KOPT-K1 (cell line): ENCODE data around the gene GARIN6.
"Not testable (repeated sequence)": the region's sequence is repeated elsewhere in the genome, so short reads cannot be mapped to it uniquely, and the experiment has no call there.

Experiments
- H3K27ac ChIP-seq: fragments of 200-600 bp; sonication (generic); 2 replicates; pipeline ENCODE4 v1.5.1; 2016; ENCODE audit warnings: antibody characterized with exemption, mild to moderate bottlenecking, low read depth, low read length; ENCODE audit not compliant: poor library complexity, severe bottlenecking
- H3K36me3 ChIP-seq: fragments of 200-600 bp; sonication (generic); 2 replicates; pipeline ENCODE4 v1.5.1; 2017; ENCODE audit warnings: antibody characterized with exemption, mild to moderate bottlenecking, low read length, moderate library complexity; ENCODE audit not compliant: insufficient read depth
- H3K9me3 ChIP-seq: fragments of 200-600 bp; sonication (generic); 2 replicates; pipeline ENCODE4 v1.5.1; 2017; ENCODE audit warnings: antibody characterized with exemption, low read length, mild to moderate bottlenecking; ENCODE audit not compliant: insufficient read depth, poor library complexity, severe bottlenecking

Gene GARIN6

DNA sequence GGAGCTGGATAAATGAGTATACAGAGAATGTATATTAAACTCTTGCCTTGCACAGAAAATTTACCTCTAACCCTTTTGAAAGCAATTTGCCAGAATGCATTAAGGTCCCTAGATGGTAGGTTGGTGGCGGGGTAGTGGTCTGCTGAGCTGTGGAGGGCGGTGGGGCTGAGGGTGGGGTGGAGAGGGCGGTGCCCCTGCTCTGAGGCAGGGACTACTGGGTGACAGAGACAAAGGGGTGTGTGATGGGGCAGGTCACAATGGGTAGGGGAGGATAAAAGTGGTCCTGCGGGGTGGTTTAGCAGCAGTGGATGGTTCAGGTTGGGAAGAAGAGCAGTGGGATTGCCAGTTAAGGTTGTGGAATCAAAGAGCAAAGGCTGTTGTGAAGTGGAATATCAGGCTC, at the start of gene GARIN6:
TSS of gene GARIN6 (plus strand) at position 301 of the 400 bp plus-strand sequence. CDS start 422 bp downstream, outside the sequence.
- H3K9me3 ChIP-seq: no peaks in the 10 kb centered on the region
- no peaks in the 10 kb centered on the region for H3K36me3 ChIP-seq
- no peak within 1 kb of the TSS for H3K27ac ChIP-seq

DNA sequence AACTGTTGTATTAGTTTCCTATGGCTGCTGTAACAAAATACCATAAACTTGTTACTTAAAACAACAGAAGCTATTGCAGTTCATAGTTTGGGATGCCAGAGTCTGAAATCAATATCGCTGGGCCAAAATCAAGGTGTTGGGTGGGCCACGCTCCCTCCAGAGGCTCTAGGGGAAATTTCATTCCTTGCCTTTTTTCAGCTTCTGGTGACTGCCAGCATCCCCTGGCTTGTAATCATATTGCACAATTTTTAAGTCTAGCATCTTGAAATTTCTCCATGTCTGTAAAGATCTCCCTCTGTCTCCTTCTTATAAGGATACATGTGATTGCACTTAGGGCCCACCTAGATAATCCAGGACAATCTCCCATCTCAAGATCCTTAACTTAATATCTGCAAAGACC, 48.8 kb upstream of the GARIN6 start:
- no peaks in the 10 kb centered on the region for H3K9me3 ChIP-seq

DNA sequence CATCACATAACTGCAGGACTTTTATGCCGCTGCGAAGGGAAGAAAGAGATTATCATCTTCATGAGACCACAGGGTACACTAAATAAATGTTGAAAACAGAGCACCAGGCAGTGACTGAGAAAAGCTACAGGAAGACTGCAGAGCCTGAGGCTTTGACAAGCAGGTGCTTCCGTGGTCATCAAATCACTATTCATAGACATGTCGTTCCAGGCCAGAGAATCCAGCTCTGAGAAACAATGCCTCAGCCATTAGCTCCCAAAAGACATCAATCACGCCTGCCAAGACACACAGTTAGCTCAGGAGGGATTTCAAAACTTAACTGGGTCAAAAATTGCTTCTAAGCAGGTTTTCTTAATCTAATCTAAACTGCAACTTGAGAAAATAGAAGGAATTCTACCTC, 47.2 kb upstream of the GARIN6 start:
- no peak overlapping the region for H3K27ac ChIP-seq

More for the DNA sequence above, 48.8 kb upstream of the GARIN6 start:
- Histone ChIP-seq H3K36me3 (no peaks in the 10 kb centered on the region), H3K27ac (no peak overlapping the region)

DNA sequence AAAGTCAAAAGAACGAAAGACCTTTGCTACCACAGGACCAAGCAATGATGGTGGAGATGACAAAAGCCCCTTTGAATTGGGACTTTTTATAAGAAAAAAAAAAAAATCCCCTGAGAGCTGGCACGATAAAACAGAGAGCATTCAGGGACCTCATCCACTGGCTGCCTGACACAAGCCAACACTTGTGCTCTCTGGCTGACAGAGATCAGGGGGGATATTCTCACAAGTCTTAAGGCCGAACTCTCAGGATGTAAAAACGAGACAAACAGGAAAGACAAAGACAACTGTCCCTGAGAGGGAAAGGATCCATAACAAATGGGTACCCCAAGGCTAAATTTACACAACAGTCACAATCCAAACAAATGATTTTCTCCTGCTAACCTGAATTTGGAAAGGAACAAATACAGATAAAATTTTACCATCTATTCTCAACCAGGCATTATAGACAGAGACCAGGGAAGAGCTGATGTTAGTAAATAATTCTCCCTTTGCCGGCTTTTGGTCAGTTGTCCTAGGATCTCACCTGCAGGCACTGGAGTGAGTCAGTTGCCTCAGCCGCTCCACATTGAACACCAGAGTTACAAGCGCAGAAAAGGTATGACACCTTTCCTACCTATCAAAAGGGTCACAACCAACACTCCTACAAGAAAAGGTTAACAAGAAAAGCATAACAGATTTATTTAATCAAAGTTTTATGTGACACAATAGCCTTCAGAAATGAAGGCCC, 37.9 kb upstream of the GARIN6 start:
- H3K36me3 ChIP-seq: no peaks in the 10 kb centered on the region
- no peaks in the 10 kb centered on the region for H3K9me3 ChIP-seq
- no peak overlapping the region for H3K27ac ChIP-seq

More for the DNA sequence above, 47.2 kb upstream of the GARIN6 start:
- Histone ChIP-seq H3K9me3 (no peaks in the 10 kb centered on the region), H3K36me3 (no peaks in the 10 kb centered on the region)

DNA sequence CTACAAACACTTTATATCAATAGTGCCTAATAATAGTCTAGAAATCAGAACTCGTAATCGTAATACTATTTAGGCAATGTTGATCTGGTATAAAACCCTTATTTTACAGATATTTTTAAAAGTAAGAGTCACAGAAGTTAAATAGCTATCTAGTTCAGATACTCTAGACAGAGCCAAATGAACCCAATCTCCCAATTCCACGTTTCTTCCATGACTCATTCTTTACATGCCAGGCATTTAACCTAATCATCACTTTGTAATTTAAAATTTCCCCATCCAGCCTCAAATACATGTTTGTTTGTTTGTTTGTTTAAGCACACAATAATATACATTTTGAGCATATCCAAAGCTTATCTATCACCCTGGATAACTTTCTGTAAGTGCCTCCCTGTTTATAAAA, 36.4 kb upstream of the GARIN6 start:
- Histone ChIP-seq H3K36me3 (no peaks in the 10 kb centered on the region), H3K9me3 (no peaks in the 10 kb centered on the region), H3K27ac (no peak overlapping the region)

DNA sequence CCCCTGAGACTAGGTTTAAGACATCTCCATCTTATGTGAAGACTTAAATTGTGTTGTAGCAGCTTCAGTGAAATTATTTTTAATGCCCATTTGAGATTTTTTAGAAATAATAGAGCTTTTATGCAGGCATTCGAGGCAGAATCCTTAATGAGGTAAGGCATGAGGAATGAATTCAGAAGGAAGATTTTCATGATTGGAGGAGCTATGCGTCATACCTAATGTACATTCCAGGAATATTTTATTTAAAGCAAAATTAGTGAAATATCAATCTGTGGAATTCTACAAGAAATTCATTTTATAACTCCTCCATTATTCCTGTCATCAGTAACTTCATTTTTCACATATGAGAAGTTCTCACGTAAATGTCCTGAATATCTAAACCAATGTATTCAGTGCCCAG, 36.0 kb upstream of the GARIN6 start:
- no peak overlapping the region for H3K27ac ChIP-seq
- no peaks in the 10 kb centered on the region for H3K9me3 ChIP-seq
- no peaks in the 10 kb centered on the region for H3K36me3 ChIP-seq

DNA sequence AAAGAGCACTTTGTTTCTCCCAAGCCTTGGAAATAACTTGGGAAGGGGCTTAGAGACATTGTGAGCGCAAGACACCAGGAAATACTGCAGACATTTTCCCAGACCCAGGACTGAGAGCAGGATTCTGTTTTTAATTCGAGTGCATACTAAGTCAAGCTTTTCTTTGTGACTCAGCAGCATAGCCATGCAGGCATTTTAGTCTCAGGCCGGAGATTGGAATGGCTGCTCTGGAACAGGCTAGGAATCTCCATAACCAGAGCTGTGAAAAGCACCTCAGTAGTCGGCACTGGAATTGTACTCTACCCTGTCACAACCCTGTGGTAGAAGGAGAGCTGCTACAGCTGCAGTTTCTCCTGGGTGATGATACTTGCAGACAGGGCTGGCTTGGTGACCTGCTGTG, 28.9 kb upstream of the GARIN6 start:
- H3K36me3 ChIP-seq: no peaks in the 10 kb centered on the region
- H3K9me3 ChIP-seq: no peaks in the 10 kb centered on the region
- H3K27ac ChIP-seq: no peak overlapping the region

DNA sequence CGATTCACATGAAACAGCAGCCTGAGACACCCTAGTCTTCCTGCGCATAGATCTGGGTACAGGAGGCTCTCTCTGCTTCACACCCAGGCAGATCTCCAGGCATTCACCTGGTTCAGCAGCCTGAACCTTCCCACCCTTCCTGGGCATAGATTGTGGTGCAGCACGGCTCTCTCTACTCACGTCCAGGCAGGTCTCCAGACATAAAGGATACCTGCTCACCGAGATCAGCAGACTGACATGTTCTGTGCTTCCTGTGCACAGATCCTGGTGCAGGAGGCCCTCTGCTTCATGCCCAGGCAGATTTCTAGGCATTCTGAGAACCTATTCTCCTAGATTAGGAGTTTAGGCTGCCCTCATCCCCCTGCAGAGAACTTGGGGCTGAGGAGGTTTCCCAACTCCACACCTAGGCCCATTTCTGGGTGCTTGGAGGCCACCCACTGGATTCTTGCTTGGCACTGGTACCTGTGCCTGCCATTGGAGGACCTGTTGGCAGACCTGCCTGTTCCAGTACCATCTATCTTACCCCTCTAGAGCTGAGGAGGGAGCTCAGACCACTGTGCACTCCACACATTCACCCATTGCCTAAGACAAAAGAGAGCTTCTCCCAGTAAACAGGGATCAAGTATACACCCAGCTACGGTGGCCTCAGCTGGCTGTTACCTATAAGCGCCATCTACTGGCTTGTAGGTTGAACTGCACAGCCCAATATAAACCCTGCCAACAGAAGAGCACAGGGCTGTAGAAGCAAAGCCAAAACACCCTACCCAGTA, 28.0 kb upstream of the GARIN6 start:
- no peaks in the 10 kb centered on the region for H3K36me3 ChIP-seq
- H3K9me3 ChIP-seq: no peaks in the 10 kb centered on the region
- no peak overlapping the region for H3K27ac ChIP-seq

DNA sequence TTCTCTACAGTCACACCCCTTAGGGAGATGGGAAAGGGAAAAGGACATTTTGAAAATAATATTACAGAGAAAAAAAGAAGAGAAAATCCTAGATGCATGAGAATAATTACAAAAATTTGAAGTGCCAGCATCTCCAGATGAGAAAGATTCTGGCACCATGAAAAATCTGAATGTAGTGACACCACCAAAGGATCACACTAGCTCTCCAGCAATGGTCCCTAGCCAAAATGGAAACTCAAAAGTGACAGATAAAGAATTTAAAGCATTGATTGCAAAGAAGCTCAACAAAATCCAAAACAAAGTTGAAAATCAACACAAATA, 27.4 kb upstream of the GARIN6 start:
- Histone ChIP-seq H3K9me3 (no peaks in the 10 kb centered on the region), H3K36me3 (no peaks in the 10 kb centered on the region), H3K27ac (no peak overlapping the region)

DNA sequence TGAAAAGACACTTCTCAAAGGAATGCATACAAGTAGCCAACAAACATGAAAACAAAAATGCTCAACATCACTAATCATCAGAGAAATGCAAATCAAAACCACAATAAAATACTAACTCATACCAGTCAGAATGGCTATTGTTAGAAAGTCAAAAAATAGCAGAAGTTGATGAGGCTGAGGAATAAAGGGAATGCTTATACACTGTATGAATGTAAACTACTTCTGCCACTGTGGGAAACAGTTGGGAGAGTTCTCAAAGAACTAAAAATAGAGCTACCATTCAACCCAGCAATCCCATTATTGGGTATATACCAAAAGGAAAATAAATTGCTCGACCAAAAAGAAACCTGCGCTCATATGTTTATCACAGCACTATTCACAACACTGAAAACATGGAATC, 23.0 kb upstream of the GARIN6 start:
- not testable (repeated sequence) for H3K36me3 ChIP-seq, H3K9me3 ChIP-seq, H3K27ac ChIP-seq

DNA sequence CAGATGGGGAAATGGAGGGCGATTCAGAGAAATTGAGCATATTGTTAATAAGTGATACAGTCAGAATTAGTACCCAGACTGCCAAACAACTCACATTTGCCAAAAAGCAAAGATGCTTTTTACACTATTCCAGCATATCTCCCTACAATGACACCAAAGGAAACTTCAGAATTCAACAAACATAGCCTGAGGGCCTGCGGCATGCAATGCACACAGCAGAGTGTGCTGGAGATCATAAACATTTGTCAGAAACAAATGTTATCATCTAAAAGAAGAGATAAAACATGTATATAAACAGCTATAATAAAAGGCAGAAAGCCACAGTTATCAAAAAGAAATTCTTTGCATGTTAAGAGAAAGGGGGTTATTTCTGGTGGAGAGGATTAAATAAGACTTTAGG, 20.1 kb upstream of the GARIN6 start:
- H3K27ac ChIP-seq: no peak overlapping the region
- no peaks in the 10 kb centered on the region for H3K36me3 ChIP-seq
- H3K9me3 ChIP-seq: no peaks in the 10 kb centered on the region

DNA sequence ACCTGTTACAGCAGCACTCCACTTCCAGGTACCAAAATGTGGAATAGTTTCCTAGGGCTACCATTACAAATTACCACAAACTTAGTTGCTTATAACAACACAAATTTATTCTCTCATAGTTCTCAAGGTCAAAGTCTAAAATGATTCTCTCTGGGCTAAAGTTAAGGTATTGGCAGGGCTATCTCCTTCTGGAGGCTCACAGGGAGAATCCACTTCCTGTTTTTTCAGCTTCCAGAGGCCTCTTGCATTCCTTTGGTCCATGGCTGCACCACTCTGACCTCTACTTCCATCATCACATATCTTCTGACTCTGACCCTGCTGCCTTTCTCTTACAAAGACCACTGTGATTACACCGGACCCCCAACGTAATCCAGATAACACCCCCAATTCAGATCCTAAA, 2.9 kb upstream of the GARIN6 start:
- Histone ChIP-seq H3K27ac (no peak overlapping the region), H3K36me3 (no peaks in the 10 kb centered on the region), H3K9me3 (no peaks in the 10 kb centered on the region)

DNA sequence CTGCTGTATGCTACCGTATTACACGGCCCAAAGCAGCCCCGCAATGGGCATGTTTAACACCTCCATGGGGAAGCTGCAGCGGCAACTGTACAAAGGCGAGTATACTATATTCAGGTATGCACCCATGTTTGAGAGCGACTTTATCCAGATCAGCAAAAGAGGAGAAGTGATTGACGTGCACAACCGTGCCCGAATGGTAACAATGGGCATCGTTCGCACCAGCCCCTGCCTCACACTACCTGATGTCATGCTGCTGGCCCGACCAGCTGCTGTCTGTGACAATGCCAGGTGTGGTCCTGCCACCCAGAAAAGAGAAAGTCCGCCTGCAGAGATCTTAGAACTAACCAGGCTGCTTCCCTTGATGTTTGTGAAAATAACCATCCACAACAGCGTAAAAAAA, 630 bp downstream of the GARIN6 start:
- Histone ChIP-seq H3K36me3 (no peaks in the 10 kb centered on the region), H3K27ac (no peak overlapping the region), H3K9me3 (no peaks in the 10 kb centered on the region)

DNA sequence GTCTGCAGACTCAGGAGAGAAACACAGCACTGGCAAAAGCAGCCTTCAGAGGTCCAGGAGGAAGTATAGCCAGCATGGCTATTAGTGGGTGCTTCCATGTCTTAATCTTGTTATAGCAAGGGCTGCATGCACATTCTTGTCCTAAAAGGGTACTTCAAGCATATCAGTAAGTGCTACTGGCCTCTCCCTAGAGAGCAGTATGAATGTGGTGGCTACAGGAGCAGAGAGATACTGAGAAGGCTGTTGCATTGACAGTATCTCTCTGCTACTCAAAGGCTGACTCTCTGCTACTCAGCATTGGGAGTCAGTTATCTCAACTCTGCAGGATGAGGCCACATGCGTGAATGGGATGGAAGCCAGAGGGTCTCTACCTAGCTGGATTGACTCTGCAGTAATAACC, 2.0 kb downstream of the GARIN6 start:
- no peaks in the 10 kb centered on the region for H3K9me3 ChIP-seq
- no peak overlapping the region for H3K27ac ChIP-seq
- no peaks in the 10 kb centered on the region for H3K36me3 ChIP-seq

DNA sequence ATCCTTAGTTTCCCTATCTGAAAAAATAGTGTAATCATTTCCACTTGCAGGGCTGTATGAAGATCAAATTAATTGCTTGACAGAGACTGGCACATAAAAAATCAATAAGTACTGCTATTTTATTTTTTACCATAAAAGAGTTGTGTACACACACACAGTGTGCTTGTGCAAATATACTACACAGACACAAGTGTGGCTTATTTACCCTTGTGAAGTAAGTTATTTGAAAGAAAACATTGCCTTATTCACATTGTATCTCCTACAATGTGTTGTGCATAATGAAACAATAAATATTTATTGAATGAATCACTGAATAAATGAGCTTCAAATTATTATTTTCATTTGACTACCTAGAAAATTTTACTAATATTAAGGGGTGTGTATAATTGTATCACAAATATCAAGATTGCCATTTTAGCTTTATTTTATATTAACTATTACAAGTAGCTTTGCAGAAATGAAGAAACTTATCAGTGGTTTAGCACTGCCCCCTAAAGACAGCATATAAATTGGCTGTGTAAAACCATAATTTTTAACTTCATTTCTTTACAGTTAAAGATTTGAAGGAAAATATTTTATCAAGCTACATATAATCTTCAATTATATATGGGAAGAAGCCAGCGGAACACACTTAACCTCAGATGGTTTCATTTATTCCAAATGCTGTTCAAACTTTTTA, 11.3 kb downstream of the GARIN6 start:
- Histone ChIP-seq H3K36me3 (no peaks in the 10 kb centered on the region), H3K9me3 (no peaks in the 10 kb centered on the region), H3K27ac (no peak overlapping the region)
